GOT3 (cell line): ENCODE results near the gene CSRP3.
"Not testable (repeated sequence)": the region's sequence is repeated elsewhere in the genome, so short reads cannot be mapped to it uniquely, and the experiment has no call there.

ENCODE experiments used
- DNase-seq: peaks from one replicate; lab custom pipeline; 2025; ENCODE audit warnings: mixed read lengths; lab: John Stamatoyannopoulos, UW

CSRP3 gene

GRCh38 chr11:19185516-19186052, 16.2 kb downstream of the CSRP3 start:
- DNase-seq: no peak

DNA sequence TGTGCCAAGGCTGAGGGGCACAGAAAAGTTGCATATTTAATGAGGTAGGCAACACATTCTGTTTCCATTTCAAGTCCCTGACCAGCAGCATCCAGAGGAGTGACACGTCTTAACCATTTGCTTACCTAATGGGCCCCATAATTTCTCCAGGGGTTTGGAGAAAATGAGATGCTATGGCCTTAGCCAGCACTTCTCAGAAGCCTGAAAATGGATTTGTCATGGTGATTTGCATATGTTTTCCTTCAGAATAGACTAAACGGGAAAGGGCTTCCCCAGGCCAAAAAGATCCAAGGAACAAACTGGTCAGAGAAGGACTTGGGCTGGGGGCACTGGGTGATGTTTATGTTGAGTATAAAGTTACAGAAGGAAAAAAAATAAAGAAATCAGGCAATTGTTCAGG, 16.7 kb downstream of the CSRP3 start:
- no peak for DNase-seq

DNA sequence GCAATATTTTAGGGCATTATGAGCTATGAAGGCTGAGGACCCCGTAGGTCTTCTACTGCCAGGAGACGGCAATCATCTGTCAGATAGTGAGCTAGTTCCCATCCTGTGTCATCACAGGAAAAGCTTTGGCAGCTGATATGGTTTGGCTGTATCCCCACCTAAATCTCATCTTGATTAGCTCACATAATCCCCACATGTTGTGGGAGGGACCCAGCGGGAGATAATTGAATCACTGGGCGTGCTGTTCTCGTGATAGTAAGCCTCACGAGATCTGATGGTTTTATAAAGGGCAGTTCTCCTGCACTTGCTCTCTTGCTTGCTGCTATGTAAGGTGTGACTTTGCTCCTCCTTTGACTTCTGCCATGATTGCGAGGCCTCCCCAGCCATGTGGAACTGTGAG, 18.1 kb downstream of the CSRP3 start:
- no peak for DNase-seq

DNA sequence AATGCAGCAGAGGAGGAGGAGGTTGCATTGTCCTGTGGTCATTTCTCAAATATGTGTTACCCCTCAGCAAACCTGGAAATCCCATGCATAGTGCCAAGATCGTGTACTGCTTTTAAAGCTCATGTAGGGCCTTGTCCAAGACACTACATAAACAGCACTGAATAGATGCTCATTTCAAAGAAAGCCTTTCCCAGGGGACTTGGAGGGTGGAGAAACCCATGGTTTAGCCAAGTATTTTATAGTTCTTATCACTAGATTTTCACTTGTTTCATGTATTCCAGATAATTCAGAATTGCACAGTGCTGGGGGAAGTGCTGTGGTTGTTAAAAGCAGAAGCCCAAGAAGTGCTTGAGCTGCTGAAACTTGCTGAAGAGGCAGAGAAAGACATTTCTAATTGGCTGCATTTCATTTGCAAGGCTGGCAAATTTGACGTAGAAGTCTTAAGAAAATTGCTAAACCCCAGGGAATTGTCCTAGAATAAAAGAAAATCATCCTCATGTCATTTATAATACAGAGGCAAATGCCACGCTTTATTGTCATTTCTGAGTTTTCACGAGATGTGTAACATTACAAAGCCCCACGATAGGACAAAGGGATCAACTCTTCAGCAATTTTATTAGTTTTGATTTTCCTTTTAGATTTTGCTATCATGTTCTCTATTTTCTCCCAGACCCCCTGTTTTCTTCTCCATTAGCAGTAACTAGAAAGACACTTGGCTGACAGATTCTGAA, 20.1 kb downstream of the CSRP3 start:
- DNase-seq: no peak

GRCh38 chr11:19176629-19177186, 25.1 kb downstream of the CSRP3 start:
- DNase-seq: no peak

DNA sequence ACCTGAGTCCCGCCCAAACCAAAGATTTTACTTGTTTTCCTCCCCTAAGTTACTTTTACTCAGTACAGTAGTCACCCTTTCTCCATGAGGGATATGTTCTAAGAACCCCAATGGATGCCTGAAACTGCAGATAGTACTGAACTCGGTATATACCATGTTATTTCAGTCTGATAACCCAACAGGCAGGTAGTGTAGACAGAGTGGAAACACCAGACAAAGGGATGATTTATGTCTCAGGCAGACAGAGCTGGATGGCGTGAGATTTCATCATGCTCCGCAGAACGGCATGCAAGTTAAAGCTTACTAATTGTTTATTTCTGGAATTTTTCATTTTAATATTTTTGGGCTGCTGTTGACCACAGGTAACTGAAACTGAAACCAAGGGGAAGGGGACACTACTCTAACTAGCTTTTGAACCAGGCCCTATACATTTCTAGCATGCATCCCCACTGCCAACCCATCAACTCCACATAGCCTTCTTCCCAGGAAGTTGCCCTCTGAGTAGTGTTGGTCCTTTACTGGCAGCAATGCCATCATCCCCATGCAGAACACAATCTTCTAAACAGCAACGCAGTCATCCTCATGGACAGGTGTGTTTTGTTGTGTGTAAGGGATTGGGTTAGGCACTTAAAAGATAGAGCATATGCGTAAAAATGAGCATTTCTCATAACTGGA, 27.7 kb downstream of the CSRP3 start:
- no peak for DNase-seq

DNA sequence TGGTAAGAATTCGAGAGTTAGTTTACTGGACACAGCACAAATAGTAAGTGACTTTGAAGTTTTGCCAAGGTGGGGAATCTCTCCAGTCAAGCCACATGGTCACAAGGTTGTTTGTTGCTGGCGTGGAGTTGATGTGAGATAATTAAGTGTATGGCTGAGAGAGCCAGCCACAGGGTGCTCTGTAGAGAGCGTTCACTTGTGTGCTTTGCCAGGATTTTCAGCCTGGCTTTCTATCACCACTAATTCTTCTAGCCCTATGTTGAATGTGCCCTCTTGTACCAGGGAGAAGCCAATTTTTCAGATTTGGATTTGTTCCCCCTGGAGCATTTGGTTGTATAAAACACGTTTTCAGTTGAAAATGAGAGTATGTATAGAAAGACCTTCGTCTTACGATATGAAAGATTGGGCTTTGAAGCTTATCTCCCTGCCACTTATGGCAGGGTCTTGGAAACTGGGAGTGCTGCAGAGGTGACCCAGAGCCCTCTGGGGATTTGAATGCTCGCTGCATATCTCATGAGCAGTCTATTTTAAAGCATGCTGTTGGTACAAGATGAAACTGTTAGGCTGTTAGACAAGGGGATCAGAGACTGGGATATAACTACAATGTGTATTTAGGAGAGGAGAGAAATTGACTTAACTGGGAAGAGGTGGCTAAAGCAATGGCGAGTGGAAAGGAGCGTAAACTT, 28.6 kb downstream of the CSRP3 start:
- no peak for DNase-seq

DNA sequence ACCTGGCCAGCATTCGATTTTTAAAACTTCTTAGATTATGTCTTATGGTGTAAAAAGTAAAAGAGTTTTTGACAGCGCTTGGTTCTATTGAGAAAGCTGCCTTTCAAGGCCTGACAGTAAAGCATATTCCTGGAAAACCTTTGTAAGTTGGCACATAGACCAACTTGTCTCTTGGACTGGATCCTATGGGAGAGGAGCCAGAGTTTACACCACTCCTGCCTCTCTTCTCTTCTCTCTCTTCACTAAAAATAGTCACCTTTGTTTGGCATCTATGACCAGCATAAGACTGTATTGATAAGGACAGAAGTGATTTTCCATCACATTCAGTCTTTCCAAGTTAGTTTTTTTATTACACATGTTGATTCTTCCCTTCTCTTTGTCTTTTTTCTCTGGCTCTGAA, 33.7 kb downstream of the CSRP3 start:
- DNase-seq: no peak

- no peak for DNase-seq
These were observed 36.9 kb downstream of the CSRP3 start for GRCh38 chr11:19164881-19165280.

DNA sequence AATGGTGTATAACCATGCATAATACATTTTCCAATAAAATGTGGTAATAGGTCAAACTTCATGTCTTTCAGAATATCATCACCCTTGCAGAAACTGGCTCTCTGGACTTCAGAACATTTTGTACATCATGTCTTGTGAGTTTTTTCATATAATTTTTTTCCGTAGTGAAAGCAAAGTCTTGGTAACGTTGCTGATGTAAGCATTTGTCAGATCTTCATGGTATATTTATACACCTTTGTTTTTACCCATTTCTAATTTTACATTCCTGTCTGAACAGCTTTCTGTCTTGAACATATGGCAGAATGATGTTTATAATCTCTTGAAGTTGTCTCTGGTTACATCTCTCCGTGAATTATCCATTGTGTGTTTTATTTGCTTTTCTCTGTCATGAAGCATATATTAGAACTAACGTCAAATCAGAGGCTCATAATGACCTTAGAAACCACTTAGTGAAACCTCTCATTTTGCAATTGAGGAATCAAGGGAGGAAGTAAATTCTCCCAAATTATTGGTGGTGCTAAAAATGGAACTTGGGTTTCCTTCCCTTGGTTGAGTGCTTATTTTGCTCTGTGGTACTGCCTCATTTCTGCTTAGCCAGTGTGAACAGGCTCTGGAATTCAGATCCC, 37.4 kb downstream of the CSRP3 start:
- no peak for DNase-seq

GRCh38 chr11:19163617-19164016, 38.2 kb downstream of the CSRP3 start:
- DNase-seq: no peak

GRCh38 chr11:19162951-19163505, 38.8 kb downstream of the CSRP3 start:
- no peak for DNase-seq

GRCh38 chr11:19161651-19162050, 40.1 kb downstream of the CSRP3 start:
- DNase-seq: no peak

GRCh38 chr11:19160847-19161246, 40.9 kb downstream of the CSRP3 start:
- no peak for DNase-seq

- no peak for DNase-seq
These were observed 44.9 kb downstream of the CSRP3 start for GRCh38 chr11:19156892-19157291.

GRCh38 chr11:19145319-19145718, 56.5 kb downstream of the CSRP3 start:
- DNase-seq: no peak

- not testable (repeated sequence) for DNase-seq
These were observed 64.9 kb downstream of the CSRP3 start for GRCh38 chr11:19136884-19137283.

- no peak for DNase-seq
These were observed 67.8 kb downstream of the CSRP3 start for GRCh38 chr11:19134004-19134403.
